Measurements from ENCODE around the gene TSC2. TPM values are rescaled to one million over a fixed set of nuclear protein-coding genes. Genes with fewer than 3 reads are reported as not detected.

TSC2 gene
- total and polyA plus RNA-seq, 3 experiments from 2014 or later: 46.4 to 86.3 (median 79.3) TPM

- Histone ChIP-seq H3K27me3 (ENCODE audit: insufficient read depth, low read length, poor library complexity, severe bottlenecking) (no peaks in the 10 kb centered on the region), H3K4me1 (ENCODE audit: insufficient read depth, low read length) (no peaks in the 10 kb centered on the region), H3K36me3 (ENCODE audit: insufficient read depth, low read length) (no peaks in the 10 kb centered on the region), H3K4me3 (ENCODE audit: low read length) (no peak overlapping the region), H3K27ac (ENCODE audit: low read depth, low read length) (no peak overlapping the region), H3K9me3 (ENCODE audit: low read length) (no peaks in the 10 kb centered on the region)
- ChIA-PET POLR2A (no interaction called here), CTCF (interaction anchor here (0.7 kb wide), 1 partner anchor 66 kb away, joined by 4 read pairs; no protein-coding TSS in a partner anchor)
- H3K4me3 Mint-ChIP-seq: no peak overlapping the region
- H3K36me3 Mint-ChIP-seq: peaks cover 0 to 71% (median 5%) of the 10 kb centered on the region in 3 donors
- H3K27me3 Mint-ChIP-seq: peaks cover 0 to 1% of the 10 kb centered on the region in 2 donors
- no peaks in the 10 kb centered on the region for H3K4me1 Mint-ChIP-seq
- no peak for DNase-seq
- no peak overlapping the region for H3K27ac Mint-ChIP-seq
- no peaks in the 10 kb centered on the region for H3K9me3 Mint-ChIP-seq
Measured at GRCh38 chr16:2074071-2074470, 26.3 kb downstream of the TSC2 start.

- ChIA-PET POLR2A (no interaction called here), CTCF (no interaction called here)
- Mint-ChIP-seq H3K27ac (no peak overlapping the region), H3K36me3 (peaks cover 0 to 70% (median 1%) of the 10 kb centered on the region in 3 donors), H3K4me1 (no peaks in the 10 kb centered on the region), H3K27me3 (peaks cover 0 to 1% of the 10 kb centered on the region in 2 donors), H3K9me3 (no peaks in the 10 kb centered on the region), H3K4me3 (no peak overlapping the region)
- H3K4me3 ChIP-seq (ENCODE audit: low read length): no peak overlapping the region
- no peak overlapping the region for H3K27ac ChIP-seq (ENCODE audit: low read depth, low read length)
- no peaks in the 10 kb centered on the region for H3K9me3 ChIP-seq (ENCODE audit: low read length)
- no peaks in the 10 kb centered on the region for H3K27me3 ChIP-seq (ENCODE audit: insufficient read depth, low read length, poor library complexity, severe bottlenecking)
- no peaks in the 10 kb centered on the region for H3K4me1 ChIP-seq (ENCODE audit: insufficient read depth, low read length)
- H3K36me3 ChIP-seq (ENCODE audit: insufficient read depth, low read length): no peaks in the 10 kb centered on the region
- no peak for DNase-seq
Measured at GRCh38 chr16:2075631-2076030, 27.8 kb downstream of the TSC2 start.

- Mint-ChIP-seq H3K4me3 (peak overlapping the region in 1 of 7 donors; percentile 51), H3K36me3 (peaks cover 0 to 70% (median 1%) of the 10 kb centered on the region in 3 donors), H3K4me1 (no peaks in the 10 kb centered on the region), H3K9me3 (no peaks in the 10 kb centered on the region), H3K27me3 (peaks cover 0 to 1% of the 10 kb centered on the region in 2 donors), H3K27ac (peak overlapping the region in 1 of 8 donors; percentile 36)
- no peak for DNase-seq
- H3K36me3 ChIP-seq (ENCODE audit: insufficient read depth, low read length): no peaks in the 10 kb centered on the region
- no peaks in the 10 kb centered on the region for H3K4me1 ChIP-seq (ENCODE audit: insufficient read depth, low read length)
- POLR2A ChIA-PET: no interaction called here
- no peaks in the 10 kb centered on the region for H3K9me3 ChIP-seq (ENCODE audit: low read length)
- H3K27me3 ChIP-seq (ENCODE audit: insufficient read depth, low read length, poor library complexity, severe bottlenecking): no peaks in the 10 kb centered on the region
- no peak overlapping the region for H3K4me3 ChIP-seq (ENCODE audit: low read length)
- no peak overlapping the region for H3K27ac ChIP-seq (ENCODE audit: low read depth, low read length)
- CTCF ChIA-PET: no interaction called here
Measured at GRCh38 chr16:2076072-2076865, 28.5 kb downstream of the TSC2 start.

GRCh38 chr16:2077016-2077415, 29.2 kb downstream of the TSC2 start:
- H3K27me3 Mint-ChIP-seq: peaks cover 0 to 1% of the 10 kb centered on the region in 2 donors
- peaks cover 0 to 69% (median 0%) of the 10 kb centered on the region in 3 donors for H3K36me3 Mint-ChIP-seq
- CTCF ChIA-PET: no interaction called here
- no peaks in the 10 kb centered on the region for H3K4me1 Mint-ChIP-seq
- no peak for DNase-seq
- POLR2A ChIA-PET: interaction anchor here (0.6 kb wide), 1 partner anchor 30 kb away, joined by 3 read pairs; no protein-coding TSS in a partner anchor
- Histone ChIP-seq H3K9me3 (ENCODE audit: low read length) (no peaks in the 10 kb centered on the region), H3K27ac (ENCODE audit: low read depth, low read length) (no peak overlapping the region), H3K27me3 (ENCODE audit: insufficient read depth, low read length, poor library complexity, severe bottlenecking) (no peaks in the 10 kb centered on the region), H3K4me3 (ENCODE audit: low read length) (no peak overlapping the region), H3K36me3 (ENCODE audit: insufficient read depth, low read length) (no peaks in the 10 kb centered on the region), H3K4me1 (ENCODE audit: insufficient read depth, low read length) (no peaks in the 10 kb centered on the region)
- H3K4me3 Mint-ChIP-seq: no peak overlapping the region
- H3K9me3 Mint-ChIP-seq: no peaks in the 10 kb centered on the region
- H3K27ac Mint-ChIP-seq: no peak overlapping the region

GRCh38 chr16:2077696-2078095, 29.9 kb downstream of the TSC2 start:
- Mint-ChIP-seq H3K9me3 (no peaks in the 10 kb centered on the region), H3K27me3 (peaks cover 0 to 1% of the 10 kb centered on the region in 2 donors), H3K4me3 (no peak overlapping the region), H3K27ac (no peak overlapping the region), H3K4me1 (no peaks in the 10 kb centered on the region), H3K36me3 (peaks cover 0 to 68% (median 0%) of the 10 kb centered on the region in 3 donors)
- no peak for DNase-seq
- Histone ChIP-seq H3K9me3 (ENCODE audit: low read length) (no peaks in the 10 kb centered on the region), H3K36me3 (ENCODE audit: insufficient read depth, low read length) (no peaks in the 10 kb centered on the region), H3K4me1 (ENCODE audit: insufficient read depth, low read length) (no peaks in the 10 kb centered on the region), H3K4me3 (ENCODE audit: low read length) (no peak overlapping the region), H3K27me3 (ENCODE audit: insufficient read depth, low read length, poor library complexity, severe bottlenecking) (no peaks in the 10 kb centered on the region), H3K27ac (ENCODE audit: low read depth, low read length) (no peak overlapping the region)
- POLR2A ChIA-PET: no interaction called here
- CTCF ChIA-PET: no interaction called here

- CTCF ChIA-PET: no interaction called here
- no peak for DNase-seq
- H3K4me1 ChIP-seq (ENCODE audit: insufficient read depth, low read length): no peaks in the 10 kb centered on the region
- Mint-ChIP-seq H3K4me1 (peaks cover 0 to 2% (median 0%) of the 10 kb centered on the region in 3 donors), H3K27ac (no peak overlapping the region), H3K9me3 (no peaks in the 10 kb centered on the region), H3K27me3 (peaks cover 0 to 1% of the 10 kb centered on the region in 2 donors), H3K4me3 (no peak overlapping the region), H3K36me3 (peaks cover 0 to 69% (median 0%) of the 10 kb centered on the region in 3 donors)
- no peaks in the 10 kb centered on the region for H3K36me3 ChIP-seq (ENCODE audit: insufficient read depth, low read length)
- POLR2A ChIA-PET: no interaction called here
- no peak overlapping the region for H3K4me3 ChIP-seq (ENCODE audit: low read length)
- no peaks in the 10 kb centered on the region for H3K27me3 ChIP-seq (ENCODE audit: insufficient read depth, low read length, poor library complexity, severe bottlenecking)
- H3K27ac ChIP-seq (ENCODE audit: low read depth, low read length): no peak overlapping the region
- H3K9me3 ChIP-seq (ENCODE audit: low read length): no peaks in the 10 kb centered on the region
Measured at GRCh38 chr16:2078096-2078495, 30.3 kb downstream of the TSC2 start.

GRCh38 chr16:2078691-2079090, 30.9 kb downstream of the TSC2 start:
- Histone ChIP-seq H3K27ac (ENCODE audit: low read depth, low read length) (no peak overlapping the region), H3K4me3 (ENCODE audit: low read length) (no peak overlapping the region), H3K4me1 (ENCODE audit: insufficient read depth, low read length) (no peaks in the 10 kb centered on the region), H3K9me3 (ENCODE audit: low read length) (no peaks in the 10 kb centered on the region), H3K27me3 (ENCODE audit: insufficient read depth, low read length, poor library complexity, severe bottlenecking) (no peaks in the 10 kb centered on the region), H3K36me3 (ENCODE audit: insufficient read depth, low read length) (no peaks in the 10 kb centered on the region)
- Mint-ChIP-seq H3K27me3 (peaks cover 0 to 1% of the 10 kb centered on the region in 2 donors), H3K36me3 (peaks cover 0 to 67% (median 0%) of the 10 kb centered on the region in 3 donors), H3K4me3 (no peak overlapping the region), H3K4me1 (peaks cover 0 to 3% (median 0%) of the 10 kb centered on the region in 3 donors), H3K27ac (no peak overlapping the region), H3K9me3 (no peaks in the 10 kb centered on the region)
- ChIA-PET CTCF (no interaction called here), POLR2A (no interaction called here)
- DNase-seq: no peak

- no peak overlapping the region for H3K4me3 Mint-ChIP-seq
- no peaks in the 10 kb centered on the region for H3K9me3 Mint-ChIP-seq
- H3K9me3 ChIP-seq (ENCODE audit: low read length): no peaks in the 10 kb centered on the region
- H3K4me1 Mint-ChIP-seq: peaks cover 0 to 3% (median 0%) of the 10 kb centered on the region in 3 donors
- H3K4me3 ChIP-seq (ENCODE audit: low read length): no peak overlapping the region
- H3K36me3 Mint-ChIP-seq: peaks cover 0 to 64% (median 0%) of the 10 kb centered on the region in 3 donors
- H3K4me1 ChIP-seq (ENCODE audit: insufficient read depth, low read length): no peaks in the 10 kb centered on the region
- no peak overlapping the region for H3K27ac Mint-ChIP-seq
- H3K27me3 Mint-ChIP-seq: peaks cover 0 to 1% of the 10 kb centered on the region in 2 donors
- H3K27ac ChIP-seq (ENCODE audit: low read depth, low read length): no peak overlapping the region
- no peaks in the 10 kb centered on the region for H3K27me3 ChIP-seq (ENCODE audit: insufficient read depth, low read length, poor library complexity, severe bottlenecking)
- ChIA-PET POLR2A (no interaction called here), CTCF (no interaction called here)
- H3K36me3 ChIP-seq (ENCODE audit: insufficient read depth, low read length): no peaks in the 10 kb centered on the region
- no peak for DNase-seq
Measured at GRCh38 chr16:2079311-2079800, 31.6 kb downstream of the TSC2 start.

All from CD8-positive, alpha-beta memory T cell (primary cell).